Measurements from ENCODE around the gene COL18A1. TPM values are rescaled to one million over a fixed set of nuclear protein-coding genes. Genes with fewer than 3 reads are reported as not detected.
"Not testable (repeated sequence)": the region's sequence is repeated elsewhere in the genome, so short reads cannot be mapped to it uniquely, and the experiment has no call there.

Gene COL18A1
- total RNA-seq, 4 donors from 2014 or later: 97.7 to 173 (median 110) TPM

- WGBS: 92% methylated on average over 14 of the region's 18 CpGs
- Histone ChIP-seq H3K9me3 (no peaks in the 10 kb centered on the region), H3K4me1 (peaks cover 0 to 3% (median 0%) of the 10 kb centered on the region in 4 donors), H3K27me3 (no peaks in the 10 kb centered on the region), H3K36me3 (peaks cover 0 to 35% (median 19%) of the 10 kb centered on the region in 4 donors), H3K4me3 (no peak overlapping the region), H3K27ac (replicated peaks in 1 of 4) (no peak overlapping the region)
- intact Hi-C loops (cut with DNase I): no loop called here
- TF ChIP-seq POLR2AphosphoS5 (IDR thresholded peaks at IDR 0.05) (no peak), POLR2A (IDR thresholded peaks at IDR 0.05; ENCODE audit: low read depth) (no peak), CTCF (IDR thresholded peaks at IDR 0.05) (no peak), EP300 (IDR thresholded peaks at IDR 0.05) (no peak)
- no peak for DNase-seq (ENCODE audit: extremely low spot score)
Measured at GRCh38 chr21:45528028-45528705, 123.2 kb downstream of the COL18A1 start.

- Histone ChIP-seq H3K4me3 (no peak overlapping the region), H3K27me3 (no peaks in the 10 kb centered on the region), H3K27ac (replicated peaks in 1 of 4) (no peak overlapping the region), H3K36me3 (peaks cover 0 to 35% (median 19%) of the 10 kb centered on the region in 4 donors), H3K4me1 (peaks cover 0 to 4% (median 2%) of the 10 kb centered on the region in 4 donors), H3K9me3 (no peaks in the 10 kb centered on the region)
- intact Hi-C loops (cut with DNase I): no loop called here
- TF ChIP-seq EP300 (IDR thresholded peaks at IDR 0.05) (no peak), POLR2AphosphoS5 (IDR thresholded peaks at IDR 0.05) (no peak), POLR2A (IDR thresholded peaks at IDR 0.05; ENCODE audit: low read depth) (no peak), CTCF (IDR thresholded peaks at IDR 0.05) (no peak)
- no peak for DNase-seq (ENCODE audit: extremely low spot score)
- 89% methylated on average over 17 of the region's 20 CpGs for WGBS
Measured at GRCh38 chr21:45528981-45529784, 124.2 kb downstream of the COL18A1 start.

GRCh38 chr21:45529785-45530422, 124.9 kb downstream of the COL18A1 start:
- Histone ChIP-seq H3K4me1 (peaks cover 0 to 11% (median 5%) of the 10 kb centered on the region in 4 donors), H3K9me3 (no peaks in the 10 kb centered on the region), H3K4me3 (no peak overlapping the region), H3K27me3 (no peaks in the 10 kb centered on the region), H3K27ac (replicated peaks in 1 of 4) (no peak overlapping the region), H3K36me3 (peaks cover 0 to 33% (median 18%) of the 10 kb centered on the region in 4 donors)
- DNase-seq (ENCODE audit: extremely low spot score): no peak
- no peak for TF ChIP-seq POLR2A (IDR thresholded peaks at IDR 0.05; ENCODE audit: low read depth)
- TF ChIP-seq POLR2AphosphoS5 (IDR thresholded peaks at IDR 0.05): no peak
- TF ChIP-seq CTCF (IDR thresholded peaks at IDR 0.05): no peak
- TF ChIP-seq EP300 (IDR thresholded peaks at IDR 0.05): no peak
- intact Hi-C loops (cut with DNase I): no loop called here
- 92% methylated on average over 11 of the region's 11 CpGs for WGBS

- peaks cover 0 to 15% (median 6%) of the 10 kb centered on the region in 4 donors for H3K4me1 ChIP-seq
- H3K27me3 ChIP-seq: no peaks in the 10 kb centered on the region
- no peak for DNase-seq (ENCODE audit: extremely low spot score)
- 95% methylated on average over 35 of the region's 50 CpGs for WGBS
- H3K9me3 ChIP-seq: no peaks in the 10 kb centered on the region
- H3K27ac ChIP-seq (replicated peaks in 1 of 4): no peak overlapping the region
- no peak overlapping the region for H3K4me3 ChIP-seq
- TF ChIP-seq POLR2A (IDR thresholded peaks at IDR 0.05; ENCODE audit: low read depth) (no peak), CTCF (IDR thresholded peaks at IDR 0.05) (no peak), EP300 (IDR thresholded peaks at IDR 0.05) (no peak), POLR2AphosphoS5 (IDR thresholded peaks at IDR 0.05) (no peak)
- H3K36me3 ChIP-seq: peaks cover 0 to 27% (median 14%) of the 10 kb centered on the region in 4 donors
- intact Hi-C loops (cut with DNase I): no loop called here
Measured at GRCh38 chr21:45530423-45531113, 125.6 kb downstream of the COL18A1 start.

GRCh38 chr21:45531114-45531392, 126.1 kb downstream of the COL18A1 start:
- H3K27me3 ChIP-seq; H3K4me3 ChIP-seq; intact Hi-C loops (cut with DNase I); H3K9me3 ChIP-seq; DNase-seq (ENCODE audit: extremely low spot score); H3K27ac ChIP-seq (replicated peaks in 1 of 4): not testable (repeated sequence)
- peaks cover 0 to 23% (median 14%) of the 10 kb centered on the region in 4 donors for H3K36me3 ChIP-seq
- H3K4me1 ChIP-seq: peaks cover 0 to 15% (median 6%) of the 10 kb centered on the region in 4 donors
- 98% methylated on average over 9 of the region's 17 CpGs for WGBS
